Measurements from ENCODE around the gene CFAP119. TPM values are rescaled to one million over a fixed set of nuclear protein-coding genes. Genes with fewer than 3 reads are reported as not detected.

The CFAP119 gene
- polyA plus RNA-seq, 3 donors, result 1.5 to 3.8 (median 1.6) TPM

DNA sequence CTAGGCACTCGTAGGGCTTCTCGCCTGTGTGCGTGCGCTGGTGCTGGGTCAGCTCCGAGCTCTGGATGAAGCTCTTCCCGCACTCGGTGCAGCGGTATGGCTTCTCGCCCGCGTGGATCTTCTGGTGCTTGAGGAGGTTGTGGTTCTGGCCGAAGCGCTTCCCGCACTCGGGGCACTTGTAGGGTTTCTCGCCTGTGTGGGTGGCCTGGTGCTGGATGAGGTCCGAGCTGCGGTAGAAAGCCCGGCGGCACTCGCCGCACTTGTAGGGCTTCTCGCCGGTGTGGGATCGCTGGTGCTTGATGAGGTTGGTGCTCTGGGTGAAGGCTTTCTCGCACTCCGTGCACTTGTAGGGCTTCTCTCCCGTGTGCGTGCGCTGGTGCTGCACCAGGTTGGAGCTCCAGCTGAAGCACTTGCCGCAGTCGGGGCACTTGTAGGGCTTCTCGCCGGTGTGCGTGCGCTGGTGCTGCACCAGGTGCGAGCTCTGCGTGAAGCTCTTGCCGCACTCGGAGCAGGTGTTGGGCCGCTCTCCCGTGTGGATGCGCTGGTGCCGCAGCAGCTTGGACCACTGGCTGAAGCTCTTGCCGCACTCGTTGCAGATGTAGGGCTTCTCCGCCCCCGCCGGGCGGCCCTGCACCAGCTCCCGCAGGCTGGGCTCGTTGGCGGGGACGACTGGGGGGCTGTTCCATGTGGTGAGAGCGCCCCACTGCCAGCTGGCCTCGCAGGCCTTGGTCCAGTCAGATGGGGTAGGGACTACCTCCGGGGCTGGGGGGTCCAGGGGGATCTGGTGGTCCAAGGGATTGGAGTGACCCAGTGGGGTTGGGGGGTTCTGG lies 21.6 kb upstream of the CFAP119 start:
- no peak overlapping the region for H3K27ac ChIP-seq (ENCODE audit: low read depth, low read length)
- 93 to 95% (median 94%) methylated on average over 57 of the region's 57 CpGs for WGBS, 3 donors

DNA sequence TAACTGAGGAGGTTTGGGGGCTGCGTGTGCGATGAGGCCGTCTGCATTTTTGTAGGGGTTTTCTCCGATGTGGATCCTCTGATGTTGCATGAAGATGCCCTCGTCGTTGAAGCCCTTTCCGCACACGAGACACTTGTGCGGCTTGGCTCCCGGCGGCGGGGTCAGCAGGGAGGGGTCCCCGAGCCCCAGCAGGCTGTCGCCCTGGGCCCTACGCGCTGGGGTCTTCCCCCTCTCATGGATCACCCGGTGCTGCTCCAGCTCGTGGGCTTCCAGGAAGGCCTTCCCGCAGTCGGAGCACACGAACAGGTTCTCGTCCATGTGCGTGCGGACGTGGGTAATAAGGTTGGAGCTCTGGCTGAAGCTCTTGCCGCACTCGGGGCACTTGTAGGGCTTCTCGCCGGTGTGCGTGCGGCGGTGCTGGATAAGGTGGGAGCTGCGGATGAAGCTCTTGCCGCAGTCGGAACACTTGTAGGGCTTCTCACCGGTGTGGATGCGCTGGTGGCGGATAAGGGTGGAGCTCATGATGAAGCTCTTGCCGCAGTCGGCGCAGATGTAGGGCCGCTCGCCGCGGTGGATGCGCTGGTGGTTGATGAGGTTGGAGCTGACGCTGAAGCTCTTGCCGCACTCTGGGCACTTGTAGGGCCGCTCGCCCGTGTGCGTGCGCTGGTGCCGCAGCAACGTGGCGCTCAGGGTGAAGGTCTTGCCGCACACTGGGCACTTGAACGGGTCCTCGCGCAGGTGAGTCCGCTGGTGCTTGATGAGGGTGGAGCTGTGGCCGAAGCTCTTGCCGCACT lies 20.8 kb upstream of the CFAP119 start:
- 96% methylated on average over 63 of the region's 63 CpGs for whole genome bisulfite sequencing, 3 donors
- no peak overlapping the region for H3K27ac ChIP-seq (ENCODE audit: low read depth, low read length)

DNA sequence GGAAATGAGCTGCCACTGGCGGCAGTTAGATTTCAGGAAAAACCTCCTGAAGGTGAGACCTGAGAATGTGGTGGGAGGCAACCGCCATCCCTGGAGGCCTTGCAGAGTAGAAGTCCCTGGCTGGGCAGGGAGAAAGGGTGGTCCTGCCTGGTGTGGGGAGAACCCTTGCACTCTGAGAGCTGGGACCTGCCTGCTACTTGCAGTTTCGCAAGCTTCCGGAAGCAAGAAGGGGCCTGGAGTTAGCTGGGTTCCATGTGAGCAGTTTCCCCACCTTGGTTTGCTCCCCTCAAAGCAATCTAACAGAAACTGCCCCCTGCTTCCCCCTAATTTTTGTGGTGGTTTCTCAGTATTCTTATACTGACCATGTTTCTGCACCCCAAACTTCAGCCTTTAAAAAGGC lies 18.7 kb upstream of the CFAP119 start:
- H3K27ac ChIP-seq (ENCODE audit: low read depth, low read length), result no peak overlapping the region
- 59 to 95% (median 61%) methylated on average over 4 of the region's 4 CpGs for WGBS, 3 donors

DNA sequence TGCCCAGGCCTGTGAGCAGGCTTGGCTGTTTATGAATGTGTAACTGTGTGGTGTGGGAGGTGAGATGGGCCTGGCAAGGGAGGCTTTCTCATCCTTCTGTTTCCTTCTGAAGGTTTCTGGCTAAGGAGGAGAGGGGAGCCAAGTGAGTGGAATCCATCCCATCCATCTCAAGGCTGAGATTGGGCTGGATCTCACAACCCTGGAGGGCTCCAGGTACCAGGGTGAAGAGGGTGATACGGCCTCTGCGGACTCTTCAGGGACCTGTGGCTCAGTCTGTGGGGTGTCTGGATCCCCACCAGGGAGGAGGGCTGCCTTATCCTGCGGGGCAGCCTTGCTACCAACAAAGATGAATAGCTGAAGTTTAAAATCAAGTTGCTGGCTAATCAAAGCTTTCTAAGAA lies 18.2 kb upstream of the CFAP119 start:
- H3K27ac ChIP-seq (ENCODE audit: low read depth, low read length), result no peak overlapping the region
- WGBS, 3 donors, result 86 to 96% (median 91%) methylated on average over 3 of the region's 3 CpGs

DNA sequence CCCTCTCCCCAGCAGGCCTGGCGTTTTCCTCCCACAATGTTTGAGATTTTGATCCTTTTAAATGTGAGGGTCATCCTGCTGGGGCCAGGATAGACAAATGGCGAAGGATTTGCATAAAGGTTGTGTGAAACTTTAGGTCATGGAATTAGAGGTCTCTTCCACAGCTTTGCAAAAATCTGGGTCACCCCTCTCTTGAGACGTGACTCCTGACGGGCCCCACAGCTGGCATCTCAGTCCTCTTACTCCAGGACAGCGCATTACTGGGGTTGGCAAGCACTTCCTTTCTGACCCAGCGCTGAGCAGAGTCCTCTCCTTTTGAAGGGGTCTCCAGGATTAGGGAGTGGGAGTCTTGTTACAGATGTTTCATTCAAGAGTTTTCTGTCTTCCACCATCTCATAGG lies 17.7 kb upstream of the CFAP119 start:
- 72 to 94% (median 78%) methylated on average over 6 of the region's 6 CpGs for whole genome bisulfite sequencing, 3 donors
- no peak overlapping the region for H3K27ac ChIP-seq (ENCODE audit: low read depth, low read length)

DNA sequence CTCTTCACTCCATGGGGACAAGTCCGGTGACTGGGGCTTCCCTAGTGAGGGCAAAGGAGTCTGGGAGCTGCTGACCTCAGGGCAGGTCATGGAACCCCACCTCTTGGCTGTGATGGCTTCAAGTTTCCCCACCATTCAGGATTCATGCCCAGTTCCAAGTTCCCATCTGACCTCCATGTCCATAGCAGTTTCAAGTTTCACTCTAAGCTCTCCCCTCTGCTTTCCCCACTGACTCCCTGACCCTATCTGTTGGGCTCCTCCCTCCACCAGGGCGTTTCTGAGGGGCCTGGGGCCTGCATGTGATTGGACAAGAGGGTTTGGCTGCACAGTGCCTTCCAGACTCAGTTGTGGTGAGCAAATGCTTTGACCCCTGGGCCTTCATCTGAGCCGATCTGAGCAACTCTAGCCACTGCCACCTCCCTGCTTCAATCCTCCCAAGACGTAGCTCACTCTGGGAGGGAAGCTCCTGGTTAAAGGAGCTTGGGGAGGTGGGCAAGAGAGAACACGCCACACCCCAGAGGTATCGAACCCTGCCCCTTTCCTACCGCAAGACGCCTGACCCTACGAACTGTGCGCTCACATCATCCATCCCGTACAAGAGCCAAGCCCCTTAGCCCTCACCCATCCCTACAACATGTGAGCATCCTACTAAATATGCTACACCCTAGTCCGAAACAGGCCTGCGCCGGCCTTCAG lies 16.8 kb upstream of the CFAP119 start:
- WGBS, 3 donors, result 74 to 85% (median 76%) methylated on average over 14 of the region's 14 CpGs
- H3K27ac ChIP-seq (ENCODE audit: low read depth, low read length), result no peak overlapping the region

DNA sequence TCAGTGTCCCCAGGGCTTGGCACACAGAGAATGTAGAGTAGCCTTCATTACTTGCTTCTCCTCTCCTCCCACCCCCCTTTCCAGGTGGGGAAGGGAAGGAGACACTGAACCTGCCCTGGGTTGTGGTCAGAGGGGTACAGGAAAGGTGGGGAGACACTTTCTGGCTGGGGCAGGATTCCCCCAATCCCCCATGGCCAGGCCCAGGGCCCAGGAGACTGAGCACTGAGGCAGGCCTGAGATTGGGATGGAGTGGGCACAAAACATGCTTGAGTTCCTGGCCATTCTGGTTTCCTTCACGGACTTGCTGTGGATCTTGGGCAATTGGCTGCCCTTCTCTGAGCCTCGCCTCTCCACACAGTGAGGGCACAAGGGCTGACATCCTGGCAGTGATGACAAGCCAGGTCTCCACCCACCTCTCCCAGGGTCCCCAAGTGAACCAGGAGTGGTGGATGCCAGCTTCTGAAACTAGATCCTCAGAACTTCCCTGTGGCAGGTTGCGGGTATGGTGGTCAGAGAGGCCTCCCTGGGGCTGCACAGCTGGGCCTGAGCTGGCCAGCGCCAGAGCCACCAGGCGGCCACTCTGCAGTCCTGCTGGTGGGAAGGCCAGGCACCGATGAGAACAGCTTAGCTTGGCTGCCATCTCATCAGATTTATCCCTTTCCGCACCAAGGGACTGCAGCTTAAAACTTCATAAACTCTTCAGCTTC lies 15.9 kb upstream of the CFAP119 start:
- WGBS, 3 donors, result 65 to 79% (median 75%) methylated on average over 7 of the region's 7 CpGs
- H3K27ac ChIP-seq (ENCODE audit: low read depth, low read length), result no peak overlapping the region

DNA sequence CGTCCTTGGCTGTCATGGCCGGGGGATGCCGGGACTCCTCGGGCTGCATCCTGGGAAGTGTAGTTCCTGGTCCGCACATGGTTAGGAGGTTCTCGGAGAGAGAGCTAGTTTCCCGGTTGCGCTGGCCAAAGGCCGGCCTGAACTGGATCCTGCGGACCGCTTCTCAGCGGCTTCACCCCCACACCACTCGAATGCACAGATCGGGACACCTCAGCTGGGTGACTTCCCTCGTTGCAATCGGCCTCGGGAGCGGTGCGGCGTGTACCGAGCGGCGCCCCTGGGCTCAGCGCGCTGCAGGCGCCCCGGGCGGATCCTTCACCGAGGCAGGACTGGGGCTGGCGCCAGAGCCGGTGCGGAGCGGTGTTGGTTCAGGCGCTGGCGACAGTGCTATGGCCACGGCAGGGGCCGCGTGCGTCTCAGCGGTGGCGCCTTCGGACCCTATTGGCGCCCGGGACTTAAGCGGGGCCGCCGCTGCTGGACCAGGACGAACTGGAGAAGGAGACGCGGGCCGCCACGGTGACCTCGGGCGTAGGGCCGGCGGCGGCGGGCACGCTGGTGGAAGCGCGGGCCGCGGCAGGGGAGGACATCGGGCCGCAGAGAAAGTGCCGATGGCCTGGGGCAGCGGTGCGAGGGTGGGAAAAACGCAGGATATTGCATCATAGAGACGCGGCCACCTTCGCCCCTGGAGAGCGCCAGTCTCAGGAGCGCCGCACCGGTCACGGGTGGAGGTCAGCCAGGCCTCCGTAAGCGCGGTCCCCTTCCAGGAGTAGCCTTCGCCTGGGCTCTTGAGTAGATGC lies 13.7 kb upstream of the CFAP119 start:
- 1% methylated on average over 76 to 81 of the region's 81 CpGs for WGBS, 3 donors

DNA sequence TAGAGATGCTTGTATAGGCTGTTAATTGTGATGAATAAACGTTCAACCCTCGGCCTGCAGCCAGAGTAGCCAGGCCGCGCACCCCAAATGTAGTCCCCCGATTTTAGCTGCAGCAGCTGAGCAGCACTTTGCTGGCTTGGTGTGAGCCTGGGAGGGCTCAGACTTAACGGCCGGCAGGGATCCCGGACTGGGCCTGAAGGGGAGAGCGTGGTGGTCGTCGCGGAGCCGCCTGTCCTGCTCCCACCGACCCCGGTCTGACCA lies 13.2 kb upstream of the CFAP119 start:
- no peak overlapping the region for H3K27ac ChIP-seq (ENCODE audit: low read depth, low read length)
- WGBS, 3 donors, result 7 to 11% (median 9%) methylated on average over 15 of the region's 15 CpGs

More for the DNA sequence above, 13.7 kb upstream of the CFAP119 start:
- H3K27ac ChIP-seq (ENCODE audit: low read depth, low read length), result peak overlapping the region; percentile 24

DNA sequence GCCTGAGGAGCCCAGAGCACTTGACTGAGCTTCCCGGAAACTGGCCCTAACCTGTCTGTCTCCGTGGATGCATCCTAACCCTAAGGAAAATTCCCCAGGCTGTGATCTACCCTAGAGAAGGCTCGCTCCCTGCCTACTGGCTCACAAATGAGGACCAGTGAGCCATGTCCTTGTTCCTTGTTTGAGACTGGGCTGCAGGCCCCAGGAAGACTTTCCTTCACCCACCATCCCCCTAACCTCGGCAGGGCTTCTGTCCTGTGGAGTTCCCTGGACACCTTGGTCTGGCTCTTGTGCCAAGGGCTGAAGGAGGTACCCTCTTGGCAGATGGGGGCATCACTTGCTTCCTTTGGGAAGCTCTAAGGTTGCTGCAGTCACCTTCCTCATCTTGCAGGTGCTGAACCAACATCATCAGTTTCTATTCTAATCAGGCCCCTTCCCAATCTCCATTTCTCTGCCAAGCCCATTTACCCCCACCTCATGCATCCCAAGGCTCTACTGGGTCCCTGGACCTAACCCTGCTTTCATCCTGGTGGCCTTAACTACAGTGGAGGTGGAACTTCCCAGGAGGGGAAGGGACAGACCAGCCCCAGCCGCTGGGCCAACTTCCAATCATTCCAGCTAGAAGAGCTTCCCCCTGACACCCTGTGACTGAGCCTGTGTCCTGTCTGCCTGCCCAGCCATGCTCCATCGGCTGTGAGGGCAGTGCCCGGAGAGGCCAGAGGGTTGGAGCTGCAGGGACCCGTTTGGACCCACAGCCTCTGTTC lies 12.7 kb upstream of the CFAP119 start:
- 49 to 55% (median 53%) methylated on average over 8 of the region's 8 CpGs for WGBS, 3 donors

DNA sequence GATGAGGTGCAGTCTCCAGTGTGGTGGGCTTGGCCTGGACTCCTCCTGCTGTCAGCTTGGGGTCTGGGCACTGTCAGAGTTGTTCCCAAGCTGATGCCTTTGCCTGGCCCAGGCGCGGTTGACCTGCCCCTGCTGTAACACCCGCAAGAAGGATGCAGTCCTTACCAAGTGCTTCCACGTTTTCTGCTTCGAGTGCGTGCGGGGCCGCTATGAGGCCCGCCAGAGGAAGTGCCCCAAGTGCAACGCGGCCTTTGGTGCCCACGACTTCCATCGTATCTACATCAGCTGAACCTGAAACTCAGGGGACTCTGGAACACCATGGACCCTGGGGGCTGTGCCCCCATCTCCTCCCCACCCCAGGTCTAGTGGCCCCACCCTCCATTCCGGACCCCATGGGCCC lies 12.0 kb upstream of the CFAP119 start:
- WGBS, 3 donors, result 66 to 92% (median 76%) methylated on average over 14 of the region's 14 CpGs
- no peak overlapping the region for H3K27ac ChIP-seq (ENCODE audit: low read depth, low read length)

More for the DNA sequence above, 12.7 kb upstream of the CFAP119 start:
- no peak overlapping the region for H3K27ac ChIP-seq (ENCODE audit: low read depth, low read length)

DNA sequence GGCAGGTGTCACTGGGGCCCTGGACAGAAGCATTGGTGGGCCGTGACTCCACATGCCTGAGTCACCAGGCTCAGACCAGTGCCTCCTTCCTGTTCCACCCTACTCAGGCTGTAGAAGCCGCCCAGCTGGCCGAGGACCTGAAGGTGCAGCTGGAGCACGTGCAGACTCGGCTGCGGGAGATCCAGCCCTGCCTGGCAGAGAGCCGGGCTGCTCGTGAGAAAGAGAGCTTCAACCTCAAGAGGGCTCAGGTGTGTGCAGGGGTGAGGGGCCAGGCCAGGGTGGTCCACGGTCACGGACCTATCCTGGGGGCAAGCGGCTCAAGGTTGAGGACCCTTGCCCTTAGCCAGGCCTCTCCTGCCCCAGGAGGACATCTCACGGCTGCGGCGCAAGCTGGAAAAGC lies 9.9 kb upstream of the CFAP119 start:
- WGBS, 3 donors, result 89 to 90% (median 89%) methylated on average over 14 of the region's 14 CpGs
- no peak overlapping the region for H3K27ac ChIP-seq (ENCODE audit: low read depth, low read length)

DNA sequence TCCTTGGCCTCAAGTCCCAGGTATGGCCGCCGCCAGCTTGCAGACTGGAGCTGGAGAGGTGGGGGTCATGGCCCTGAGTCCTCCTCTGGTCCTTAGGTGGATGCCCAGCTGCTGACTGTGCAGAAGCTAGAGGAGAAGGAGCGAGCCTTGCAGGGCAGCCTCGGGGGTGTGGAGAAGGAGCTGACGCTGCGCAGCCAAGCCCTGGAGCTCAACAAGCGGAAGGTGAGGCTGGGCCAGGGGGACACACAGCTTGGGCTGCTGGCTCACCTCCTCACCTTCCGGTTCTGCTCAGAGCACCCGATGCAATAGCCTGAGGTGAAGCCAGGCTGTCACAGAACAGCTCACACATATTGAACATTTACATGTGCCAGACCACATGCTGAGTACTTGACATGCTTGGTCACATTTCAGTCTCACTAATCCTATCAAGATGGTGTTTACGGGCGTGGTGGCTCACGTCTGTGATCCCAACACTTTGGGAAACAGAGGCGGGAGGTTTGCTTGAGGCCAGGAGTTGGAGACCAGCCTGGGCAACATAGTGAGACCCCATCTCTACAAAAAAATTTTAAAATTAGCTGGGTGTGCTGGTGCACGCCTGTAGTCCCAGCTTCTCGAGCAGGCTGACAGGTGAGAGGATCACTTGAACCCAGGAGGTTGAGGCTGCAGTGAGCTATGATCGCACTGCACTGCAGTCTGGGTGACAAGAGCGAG lies 7.7 kb upstream of the CFAP119 start:
- H3K27ac ChIP-seq (ENCODE audit: low read depth, low read length), result no peak overlapping the region

DNA sequence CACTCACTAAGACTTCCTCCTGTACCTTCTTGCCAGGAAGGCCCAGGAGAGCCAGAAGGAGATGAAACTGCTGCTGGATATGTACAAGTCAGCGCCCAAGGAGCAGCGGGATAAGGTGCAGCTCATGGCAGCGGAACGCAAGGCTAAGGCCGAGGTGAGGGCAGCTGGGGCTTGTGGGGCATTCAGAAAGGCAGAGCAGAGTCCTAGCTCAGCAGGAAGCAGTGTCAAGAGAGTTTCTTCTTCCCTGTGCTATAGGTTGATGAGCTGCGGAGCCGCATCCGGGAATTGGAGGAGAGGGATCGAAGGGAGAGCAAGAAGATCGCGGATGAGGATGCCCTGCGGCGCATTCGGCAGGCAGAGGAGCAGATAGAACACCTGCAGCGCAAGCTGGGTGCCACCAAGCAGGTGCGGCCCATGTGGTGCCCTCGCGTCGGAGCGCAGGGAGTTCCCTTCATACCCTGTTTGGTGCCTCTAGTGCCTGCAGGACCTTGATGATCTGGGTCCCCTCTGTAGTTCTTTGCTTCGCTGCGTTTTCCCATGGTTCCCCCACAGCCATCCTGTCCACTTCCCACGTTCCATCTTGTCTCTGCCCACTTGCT lies 6.8 kb upstream of the CFAP119 start:
- WGBS, 3 donors, result 92 to 96% (median 95%) methylated on average over 23 of the region's 23 CpGs
- H3K27ac ChIP-seq (ENCODE audit: low read depth, low read length), result no peak overlapping the region

More for the DNA sequence above, 7.7 kb upstream of the CFAP119 start:
- WGBS, 3 donors, result 93 to 95% (median 95%) methylated on average over 17 of the region's 17 CpGs

DNA sequence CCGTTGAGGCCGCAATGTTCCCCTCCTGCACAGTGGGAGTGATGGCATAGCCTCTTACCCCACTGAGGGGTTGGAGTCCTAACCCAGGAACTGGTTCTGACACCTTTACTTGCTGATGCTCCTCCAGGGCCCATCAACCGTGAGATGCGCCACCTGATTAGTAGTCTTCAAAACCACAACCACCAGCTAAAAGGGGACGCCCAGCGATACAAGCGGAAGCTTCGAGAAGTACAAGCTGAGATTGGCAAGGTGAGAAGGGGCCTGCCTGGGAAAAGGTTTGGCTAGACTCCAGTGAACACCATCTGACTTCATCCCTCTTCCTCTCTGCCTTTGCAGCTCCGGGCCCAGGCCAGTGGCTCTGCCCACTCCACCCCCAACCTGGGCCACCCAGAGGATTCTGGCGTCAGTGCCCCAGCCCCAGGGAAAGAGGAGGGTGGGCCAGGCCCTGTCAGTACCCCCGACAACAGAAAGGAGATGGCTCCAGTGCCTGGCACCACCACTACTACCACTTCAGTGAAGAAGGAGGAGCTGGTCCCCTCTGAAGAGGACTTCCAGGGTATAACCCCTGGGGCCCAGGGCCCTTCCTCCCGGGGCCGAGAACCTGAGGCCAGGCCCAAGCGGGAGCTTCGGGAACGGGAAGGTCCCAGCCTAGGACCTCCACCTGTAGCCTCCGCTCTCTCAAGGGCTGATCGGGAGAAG lies 6.1 kb upstream of the CFAP119 start:
- H3K27ac ChIP-seq (ENCODE audit: low read depth, low read length), result no peak overlapping the region
- 91 to 94% (median 93%) methylated on average over 18 of the region's 18 CpGs for WGBS, 3 donors

DNA sequence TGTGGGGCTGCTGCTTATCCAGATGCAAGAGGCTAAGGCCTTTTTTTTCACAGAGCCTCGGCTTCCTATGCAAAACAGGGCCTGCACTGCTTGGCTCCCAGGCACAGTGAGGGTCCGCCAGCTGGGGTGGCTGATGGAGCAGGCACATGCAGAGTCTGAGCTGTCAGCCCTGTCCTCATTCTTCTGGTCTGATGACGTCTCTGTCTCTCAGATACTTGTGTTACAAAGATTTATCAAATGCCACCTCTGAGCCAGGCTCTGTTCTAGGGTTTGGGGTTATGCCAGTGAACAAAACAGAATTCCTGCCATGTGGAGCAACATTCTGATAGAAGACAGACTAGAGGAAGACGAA lies 5.0 kb upstream of the CFAP119 start:
- H3K27ac ChIP-seq (ENCODE audit: low read depth, low read length), result no peak overlapping the region
- 79 to 84% (median 80%) methylated on average over 4 of the region's 4 CpGs for WGBS, 3 donors
